Measurements from ENCODE around the gene CBARP. TPM values are rescaled to one million over a fixed set of nuclear protein-coding genes. Genes with fewer than 3 reads are reported as not detected.

Gene CBARP
- total and polyA plus RNA-seq, 2 of the 13 experiments (the other 11 are each of a cell fraction or from before 2014, with no cell fraction given), result 1.2 to 1.4 TPM

- peak; percentile 76; the same call in 1 of the 2 replicates for TF ChIP-seq ZNF580 (CRISPR knock-in tag; IDR thresholded peaks at IDR 0.05; ENCODE audit: borderline replicate concordance, low read depth)
- no peak for TF ChIP-seq TIGD3 (CRISPR knock-in tag; IDR thresholded peaks at IDR 0.05; ENCODE audit: borderline replicate concordance)
- TF ChIP-seq ZSCAN31 (CRISPR knock-in tag; IDR thresholded peaks at IDR 0.05; ENCODE audit: low read depth), result peak; percentile 77; the same call in 1 of the 2 replicates
- TF ChIP-seq ZNF333 (CRISPR knock-in tag; IDR thresholded peaks at IDR 0.05; ENCODE audit: borderline replicate concordance), result no peak
- peak; percentile 53; the same call in 1 of the 2 replicates for TF ChIP-seq ZNF441 (CRISPR knock-in tag; IDR thresholded peaks at IDR 0.05; ENCODE audit: borderline replicate concordance)
- TF ChIP-seq ZNF7 (CRISPR knock-in tag; IDR thresholded peaks at IDR 0.05), result no peak
- peak; percentile 82 for TF ChIP-seq PHF21A (CRISPR knock-in tag; IDR thresholded peaks at IDR 0.05)
- TF ChIP-seq ZNF557 (CRISPR knock-in tag; IDR thresholded peaks at IDR 0.05), result no peak
- TF ChIP-seq FIP1L1 (IDR thresholded peaks at IDR 0.05; ENCODE audit: borderline replicate concordance, insufficient read depth, low read depth, low read length), result peak; percentile 84
- 0 out of 2 replicates have a peak, but pooled peaks have one; percentile 34 for TF ChIP-seq KDM3A (CRISPR knock-in tag; IDR thresholded peaks at IDR 0.05; ENCODE audit: low read depth)
- peak; percentile 97 for TF ChIP-seq ZBTB7A (CRISPR knock-in tag; IDR thresholded peaks at IDR 0.05)
- peak; percentile 53; the same call in 1 of the 2 replicates for TF ChIP-seq ZNF543 (CRISPR knock-in tag; IDR thresholded peaks at IDR 0.05)
- TF ChIP-seq HOXA5 (CRISPR knock-in tag; IDR thresholded peaks at IDR 0.05), result peak; percentile 69
- peak; percentile 92 for TF ChIP-seq CENPT (CRISPR knock-in tag; IDR thresholded peaks at IDR 0.05; ENCODE audit: low read depth)
- TF ChIP-seq SIX1 (CRISPR knock-in tag; IDR thresholded peaks at IDR 0.05; ENCODE audit: borderline replicate concordance), result no peak
- peak; percentile 82 for TF ChIP-seq BCL3 (CRISPR knock-in tag; IDR thresholded peaks at IDR 0.05)
- TF ChIP-seq ZNF614 (CRISPR knock-in tag; IDR thresholded peaks at IDR 0.05; ENCODE audit: borderline replicate concordance), result 0 out of 2 replicates have a peak, but pooled peaks have one; percentile 24
- 0 out of 2 replicates have a peak, but pooled peaks have one; percentile 71 for TF ChIP-seq NCOA1 (CRISPR knock-in tag; IDR thresholded peaks at IDR 0.05)
- no peak for TF ChIP-seq ZNF382 (CRISPR knock-in tag; IDR thresholded peaks at IDR 0.05; ENCODE audit: borderline replicate concordance)
- peak; percentile 66 for TF ChIP-seq GATAD2A (CRISPR knock-in tag; IDR thresholded peaks at IDR 0.05)
- TF ChIP-seq GRHL1 (CRISPR knock-in tag; conservative IDR thresholded peaks at IDR 0.05), result no peak
- peak; percentile 85 for TF ChIP-seq ZNF782 (CRISPR knock-in tag; IDR thresholded peaks at IDR 0.05; ENCODE audit: borderline replicate concordance)
- peak; percentile 97; the same call in 1 of the 2 replicates for TF ChIP-seq ZNF792 (CRISPR knock-in tag; IDR thresholded peaks at IDR 0.05)
- TF ChIP-seq GPBP1L1 (CRISPR knock-in tag; IDR thresholded peaks at IDR 0.05), result no peak
Observed at GRCh38 chr19:1259206-1259875, 21.5 kb upstream of the CBARP start (continued).
